HepG2 (cell line): ENCODE measurements around the gene FGFBP1. TPM values are rescaled to one million over a fixed set of nuclear protein-coding genes. Genes with fewer than 3 reads are reported as not detected.

Experiments
- ATAC-seq: fragments of 200-7000 bp; cut with Tn5 transposase; 3 replicates; pipeline ENCODE4 v1.9.1; 2020; ENCODE audit warnings: mild to moderate bottlenecking, moderate library complexity
- BruUV-seq: library from RNA; stranded (reverse); fragments of 400-500 nt; replicated peaks from 2 replicates; lab custom pipeline; 2021; lab: Mats Ljungman, UMichigan
- CTCF ChIA-PET: fragments of 300-600 bp; formaldehyde crosslinking; extraction: SDS; loops from one replicate; lab custom pipeline; 2021; ENCODE audit warnings: low total read pairs, inconsistent platforms, low intra/inter-chr PET ratio; lab: Yijun Ruan, JAX
- POLR2A ChIA-PET: fragments of 350-600 bp; sonication (Branson Sonifier 250); formaldehyde crosslinking; loops from one replicate; lab custom pipeline; 2020; ENCODE audit warnings: antibody characterized with exemption, inconsistent platforms; lab: Yijun Ruan, JAX
- DNase-seq: peaks from one replicate; pipeline ENCODE4 v3.0.0-alpha.2; 2015; ENCODE audit warnings: low spot score
- FAIRE-seq: peaks from 3 replicates; lab custom pipeline; 2011; peaks lifted over from hg19 to GRCh38; lab: Jason Lieb, UNC
- H2AFZ ChIP-seq: one replicate; pipeline ENCODE4 v1.6.1; 2011; ENCODE audit warnings: low read length, inconsistent platforms
- H3K27ac ChIP-seq: fragments of 300-600 bp; 3 replicates; pipeline ENCODE4 v1.8.0; 2011; ENCODE audit warnings: mixed run types, mild to moderate bottlenecking, mixed read lengths, low read length, inconsistent platforms; ENCODE audit not compliant: insufficient read depth; ENCODE audit errors: extremely low read length
- H3K27me3 ChIP-seq, 2 experiments: fragments of 200-600 bp in 1 of 2; 2 replicates in 1 of 2; 3 replicates in 1 of 2; pipeline versions ENCODE4 v1.6.0 to v1.8.0; 2011; ENCODE audit warnings: low read length in 2 of 2, mild to moderate bottlenecking in 2 of 2, moderate library complexity in 2 of 2, inconsistent platforms in 1 of 2; ENCODE audit not compliant: insufficient read depth in 2 of 2, control insufficient read depth in 1 of 2
- H3K36me3 ChIP-seq, 2 experiments: fragments of 200-600 bp in 1 of 2; replicated peaks in 1 of 2; 2 replicates in 1 of 2; 3 replicates in 1 of 2; pipeline versions ENCODE4 v1.5.1 to v1.8.0; 2011; ENCODE audit warnings: low read length in 2 of 2, inconsistent platforms in 1 of 2; ENCODE audit not compliant: insufficient read depth in 2 of 2, control insufficient read depth in 1 of 2
- H3K4me1 ChIP-seq: 2 replicates; pipeline ENCODE4 v1.5.1; 2012; ENCODE audit warnings: low read length, inconsistent platforms; ENCODE audit not compliant: insufficient read depth
- H3K4me2 ChIP-seq: 2 replicates; pipeline ENCODE4 v1.6.0; 2011; ENCODE audit warnings: low read depth, low read length, inconsistent platforms
- H3K4me3 ChIP-seq, 3 experiments: fragments of 200-600 bp in 1 of 3; sonication (generic), shearing (Covaris generic) in 1 of 3; replicated peaks in 1 of 3; 2 replicates each; pipeline ENCODE4 v1.5.1; 2011 to 2016; ENCODE audit warnings: low read length in 3 of 3, inconsistent platforms in 2 of 3, low read depth in 2 of 3, mild to moderate bottlenecking in 2 of 3, control low read depth in 1 of 3, mixed read lengths in 1 of 3; ENCODE audit not compliant: insufficient read depth in 1 of 3
- H3K79me2 ChIP-seq: one replicate; pipeline ENCODE4 v1.6.1; 2011; ENCODE audit warnings: low read length, inconsistent platforms; ENCODE audit not compliant: insufficient read depth
- H3K9ac ChIP-seq: 2 replicates; pipeline ENCODE4 v1.6.0; 2011; ENCODE audit warnings: mild to moderate bottlenecking, low read depth, low read length, inconsistent platforms; ENCODE audit not compliant: insufficient read depth
- H3K9me3 ChIP-seq: 2 replicates; pipeline ENCODE4 v1.5.1; 2012; ENCODE audit warnings: mild to moderate bottlenecking, low read length
- H4K20me1 ChIP-seq: 2 replicates; pipeline ENCODE4 v1.6.0; 2011; ENCODE audit warnings: inconsistent platforms, mild to moderate bottlenecking, low read length, moderate library complexity; ENCODE audit not compliant: insufficient read depth
- DNMT1 ChIP-seq: sonication (generic); formaldehyde crosslinking; IDR thresholded peaks from 2 replicates; pipeline ENCODE4 v1.5.1; 2020; ENCODE audit warnings: mild to moderate bottlenecking, missing genetic modification reagents
- MXI1 ChIP-seq: IDR thresholded peaks from 3 replicates; pipeline ENCODE4 v1.6.1; 2012; ENCODE audit warnings: low read depth, low read length, inconsistent platforms, borderline replicate concordance
- NR0B2 ChIP-seq: sonication (generic); formaldehyde crosslinking; IDR thresholded peaks from 2 replicates; pipeline ENCODE4 v1.4.0; 2020; ENCODE audit warnings: mild to moderate bottlenecking, missing genetic modification reagents
- TEAD3 ChIP-seq: optimal IDR thresholded peaks from 2 replicates; pipeline ENCODE3; 2016; ENCODE audit warnings: borderline replicate concordance
- WGBS: methylation state at CpG from one replicate; pipeline ENCODE4 v1.1.6; 2017; ENCODE audit warnings: low lambda C conversion rate; 5-methylcytosine and 5-hydroxymethylcytosine counted together
- in situ Hi-C: cut with HindIII; loops from 2 replicates; pipeline ENCODE4 v1.10.0; 2017; ENCODE audit warnings: low pct_unique_long_range_greater_than_20kb; ENCODE audit not compliant: extremely low pct_ligation_motif_present
- intact Hi-C: fragments of 100-400 bp; cut with micrococcal nuclease; formaldehyde crosslinking; loops from one replicate; pipeline ENCODE4 v1.10.0; 2022; ENCODE audit not compliant: unreplicated experiment
- polyA plus RNA-seq, 8 experiments: library from polyadenylated mRNA; depleted of rRNA in 3 of 8; stranded (reverse) in 7 of 8; unstranded in 1 of 8; fragments of >200 nt; fragmentation: Illumina TruSeq in 4 of 8; extraction: Trizol in 4 of 8; gene quantifications; 2 replicates each; pipeline versions ENCODE4 v1.2.1 to v1.2.3, GENCODE V29; 2011 to 2016; ENCODE audit warnings: low read depth in 4 of 8, missing spikeins in 1 of 8, mixed read lengths in 1 of 8; ENCODE audit not compliant: insufficient read depth in 1 of 8
- total RNA-seq, 5 experiments: library from RNA; depleted of rRNA; stranded (reverse); fragments of >200 nt; fragmentation: Illumina TruSeq; extraction: Trizol; gene quantifications; 2 replicates each; pipeline ENCODE4 v1.2.3, GENCODE V29; 2016; ENCODE audit warnings: low read depth in 1 of 5
- TF ChIP-seq, protein P1 (sequence below), 2 experiments: IDR thresholded peaks; 2 replicates each; pipeline ENCODE4 v1.6.1; 2011 to 2012; ENCODE audit warnings: low read length in 2 of 2, borderline replicate concordance in 1 of 2, low read depth in 1 of 2, mild to moderate bottlenecking in 1 of 2, moderate library complexity in 1 of 2

FGFBP1 gene
- total and polyA plus RNA-seq, 2 of the 13 experiments (the other 11 are each of a cell fraction or from before 2014, with no cell fraction given) = not detected

DNA sequence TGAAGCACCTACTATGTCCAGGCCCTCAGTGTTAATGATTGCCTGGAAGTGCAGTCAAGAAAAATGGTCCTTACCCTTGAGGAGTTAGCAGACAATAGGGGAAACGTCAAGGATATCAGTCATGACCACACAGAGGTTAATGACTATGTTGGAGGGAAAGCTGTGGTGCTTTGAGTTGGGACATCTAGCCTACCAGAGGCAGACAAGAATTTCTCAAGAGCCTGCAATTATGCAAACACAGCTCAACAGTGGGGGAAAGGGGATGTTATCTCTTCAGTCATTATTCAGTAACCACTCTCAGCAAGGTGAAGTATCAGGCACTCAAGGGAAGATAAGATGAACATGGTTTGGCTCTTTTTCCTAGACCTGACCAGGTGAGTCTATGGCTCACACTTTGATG, 7.0 kb upstream of the FGFBP1 start:
- Histone ChIP-seq H4K20me1 (no peaks in the 10 kb centered on the region), H3K9ac (no peak overlapping the region), H2AFZ (no peak overlapping the region), H3K4me3 (no peak overlapping the region), H3K4me1 (no peaks in the 10 kb centered on the region), H3K27me3 (no peaks in the 10 kb centered on the region; a peak in 1 of 5 replicates)
- POLR2A ChIA-PET = no interaction called here
- 0% methylated on average over 1 of the region's 1 CpG for WGBS
- DNase-seq = no peak
- no peak for ATAC-seq
- TF ChIP-seq TEAD3 (CRISPR knock-in tag) (no peak), NR0B2 (no peak), DNMT1 (CRISPR knock-in tag) (no peak), MXI1 (no peak)
- TF ChIP-seq, protein P1, sequence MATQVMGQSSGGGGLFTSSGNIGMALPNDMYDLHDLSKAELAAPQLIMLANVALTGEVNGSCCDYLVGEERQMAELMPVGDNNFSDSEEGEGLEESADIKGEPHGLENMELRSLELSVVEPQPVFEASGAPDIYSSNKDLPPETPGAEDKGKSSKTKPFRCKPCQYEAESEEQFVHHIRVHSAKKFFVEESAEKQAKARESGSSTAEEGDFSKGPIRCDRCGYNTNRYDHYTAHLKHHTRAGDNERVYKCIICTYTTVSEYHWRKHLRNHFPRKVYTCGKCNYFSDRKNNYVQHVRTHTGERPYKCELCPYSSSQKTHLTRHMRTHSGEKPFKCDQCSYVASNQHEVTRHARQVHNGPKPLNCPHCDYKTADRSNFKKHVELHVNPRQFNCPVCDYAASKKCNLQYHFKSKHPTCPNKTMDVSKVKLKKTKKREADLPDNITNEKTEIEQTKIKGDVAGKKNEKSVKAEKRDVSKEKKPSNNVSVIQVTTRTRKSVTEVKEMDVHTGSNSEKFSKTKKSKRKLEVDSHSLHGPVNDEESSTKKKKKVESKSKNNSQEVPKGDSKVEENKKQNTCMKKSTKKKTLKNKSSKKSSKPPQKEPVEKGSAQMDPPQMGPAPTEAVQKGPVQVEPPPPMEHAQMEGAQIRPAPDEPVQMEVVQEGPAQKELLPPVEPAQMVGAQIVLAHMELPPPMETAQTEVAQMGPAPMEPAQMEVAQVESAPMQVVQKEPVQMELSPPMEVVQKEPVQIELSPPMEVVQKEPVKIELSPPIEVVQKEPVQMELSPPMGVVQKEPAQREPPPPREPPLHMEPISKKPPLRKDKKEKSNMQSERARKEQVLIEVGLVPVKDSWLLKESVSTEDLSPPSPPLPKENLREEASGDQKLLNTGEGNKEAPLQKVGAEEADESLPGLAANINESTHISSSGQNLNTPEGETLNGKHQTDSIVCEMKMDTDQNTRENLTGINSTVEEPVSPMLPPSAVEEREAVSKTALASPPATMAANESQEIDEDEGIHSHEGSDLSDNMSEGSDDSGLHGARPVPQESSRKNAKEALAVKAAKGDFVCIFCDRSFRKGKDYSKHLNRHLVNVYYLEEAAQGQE (IDR thresholded peaks at IDR 0.05; ENCODE audit: borderline replicate concordance in 1 of 2, low read depth in 1 of 2, low read length in 2 of 2) = no peak
- TF ChIP-seq, all 625 proteins: peak for 0
- in situ Hi-C loops = no loop called here
- BruUV-seq = no TSS peak
- no peaks in the 10 kb centered on the region for H3K36me3 ChIP-seq
- no peak overlapping the region for H3K27ac ChIP-seq
- H3K4me2 ChIP-seq = no peak overlapping the region
- CTCF ChIA-PET = no interaction called here
- no peak for FAIRE-seq
- no peaks in the 10 kb centered on the region for H3K79me2 ChIP-seq
- no peaks in the 10 kb centered on the region for H3K9me3 ChIP-seq
- intact Hi-C loops = no loop called here
